Stimulated activated effector memory CD8-positive, alpha-beta T cell treated with anti-CD3 and anti-CD28 coated beads, Interleukin-12 subunit alpha, Interleukin-12 subunit beta, amount 100 ng/mL, for 72 hours (primary cell): ENCODE results near the gene RNASE4.
"Not testable (repeated sequence)": the region's sequence is repeated elsewhere in the genome, so short reads cannot be mapped to it uniquely, and the experiment has no call there.

Source experiments
- ATAC-seq: fragments of 150-1000 bp; cut with Tn5 transposase; 2 replicates; pipeline ENCODE4 v1.10.0; 2021
- DNase-seq, 2 donors: peaks; one replicate each; pipeline ENCODE4 v3.0.0; 2021 to 2022; ENCODE audit warnings: low spot score in 2 of 2
- H3K27ac Mint-ChIP-seq: one replicate; pipeline ENCODE4 v1.8.0; 2022; ENCODE audit warnings: mild to moderate bottlenecking, mixed read lengths
- H3K36me3 Mint-ChIP-seq: one replicate; pipeline ENCODE4 v1.8.0; 2022; ENCODE audit warnings: mild to moderate bottlenecking, mixed read lengths
- H3K4me1 Mint-ChIP-seq: one replicate; pipeline ENCODE4 v1.8.0; 2022; ENCODE audit warnings: mixed read lengths
- H3K4me3 Mint-ChIP-seq: one replicate; pipeline ENCODE4 v1.8.0; 2022; ENCODE audit warnings: mild to moderate bottlenecking, mixed read lengths
- H3K9me3 Mint-ChIP-seq: one replicate; pipeline ENCODE4 v1.8.0; 2022; ENCODE audit warnings: mixed read lengths

The RNASE4 gene

DNA sequence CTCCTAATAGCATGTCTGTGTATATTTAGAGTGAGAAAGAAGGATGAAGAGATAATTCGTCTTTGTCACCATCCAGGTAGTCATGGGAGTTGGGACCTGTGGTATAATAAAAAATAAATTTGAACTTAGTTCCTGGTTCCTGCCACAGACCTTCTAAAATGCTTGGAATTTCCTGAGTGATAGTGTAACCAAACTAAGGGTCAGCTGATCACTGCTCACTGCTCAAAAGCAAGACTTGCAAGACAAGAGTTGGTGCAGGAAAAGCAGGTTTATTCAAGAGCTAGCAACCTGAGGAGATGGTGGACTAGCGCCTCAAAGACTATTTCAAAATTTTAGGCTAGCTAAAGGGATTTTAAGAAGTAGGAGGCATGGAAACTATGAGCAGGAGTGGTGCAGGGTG lies 23.3 kb downstream of the RNASE4 start:
- no peaks in the 10 kb centered on the region for H3K4me1 Mint-ChIP-seq
- ATAC-seq (no peak), DNase-seq (no peak)
- H3K4me3 Mint-ChIP-seq, result no peak overlapping the region
- H3K27ac Mint-ChIP-seq, result no peak overlapping the region
- H3K9me3 Mint-ChIP-seq, result no peaks in the 10 kb centered on the region
- H3K36me3 Mint-ChIP-seq, result no peaks in the 10 kb centered on the region

DNA sequence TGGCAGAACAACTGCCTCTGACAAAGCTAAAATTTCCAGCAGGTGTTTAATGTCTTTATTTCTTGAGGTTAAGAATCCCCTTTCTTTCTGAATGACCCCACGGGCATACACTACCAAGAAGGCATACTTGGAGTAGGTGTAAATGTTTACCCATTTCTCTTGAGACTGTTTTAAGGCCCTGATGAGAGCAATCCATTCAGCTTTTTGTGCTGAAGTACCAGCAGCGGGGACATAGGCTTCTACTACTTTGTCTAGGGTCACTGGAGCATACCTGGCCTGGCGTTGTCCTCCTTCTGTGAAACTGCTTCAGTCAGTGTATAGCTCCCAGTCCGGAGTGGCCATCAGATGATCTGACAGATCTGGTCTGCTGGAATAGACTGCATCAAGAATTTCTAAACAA lies 26.9 kb downstream of the RNASE4 start:
- DNase-seq (no peak), ATAC-seq (no peak)
- no peaks in the 10 kb centered on the region for H3K36me3 Mint-ChIP-seq
- no peaks in the 10 kb centered on the region for H3K9me3 Mint-ChIP-seq
- H3K4me3 Mint-ChIP-seq, result no peak overlapping the region
- H3K4me1 Mint-ChIP-seq, result no peaks in the 10 kb centered on the region
- no peak overlapping the region for H3K27ac Mint-ChIP-seq

DNA sequence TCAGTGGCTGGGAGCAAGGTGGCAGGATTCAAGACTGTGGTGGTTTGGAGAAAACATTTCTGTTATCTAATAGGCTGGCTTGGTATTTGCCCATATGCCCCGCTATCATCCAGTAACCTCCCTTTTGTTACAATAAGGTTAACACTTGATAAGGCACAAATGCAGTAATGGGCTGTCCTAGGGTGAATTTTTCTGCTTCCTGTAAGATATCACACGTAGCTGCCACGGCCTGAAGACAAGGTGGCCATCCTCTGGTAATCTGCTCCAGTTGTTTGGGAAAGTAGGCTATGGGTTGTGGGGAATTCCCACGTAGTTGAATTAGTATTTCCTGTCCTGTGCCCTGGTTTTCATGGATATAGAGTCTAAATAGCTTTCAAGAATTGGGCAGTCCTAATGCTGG lies 27.3 kb downstream of the RNASE4 start:
- Mint-ChIP-seq H3K4me1 (no peaks in the 10 kb centered on the region), H3K27ac (no peak overlapping the region)
- no peak for ATAC-seq

DNA sequence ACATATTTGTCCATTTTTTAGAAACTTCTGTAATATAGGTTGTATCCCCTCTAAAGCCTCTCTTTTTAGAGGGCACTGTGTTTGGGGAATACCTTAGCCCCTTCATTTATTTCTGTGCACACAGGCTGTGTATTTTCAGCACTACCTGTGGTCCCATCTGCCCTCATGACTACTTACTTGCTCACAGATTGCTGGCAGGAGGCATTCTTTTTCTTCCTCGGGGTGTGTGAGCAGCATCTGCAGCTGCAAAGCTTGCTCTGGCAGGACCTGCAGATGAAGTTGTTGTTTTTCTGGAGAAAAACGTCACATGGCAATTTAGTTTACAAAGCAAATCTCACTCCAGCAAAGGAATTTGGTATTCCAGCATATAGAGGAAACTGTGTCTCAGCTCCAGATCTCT lies 28.5 kb downstream of the RNASE4 start:
- Mint-ChIP-seq H3K4me3 (no peak overlapping the region), H3K36me3 (no peaks in the 10 kb centered on the region), H3K9me3 (no peaks in the 10 kb centered on the region), H3K27ac (no peak overlapping the region), H3K4me1 (no peaks in the 10 kb centered on the region)
- DNase-seq (no peak), ATAC-seq (no peak)

More for the DNA sequence above, 27.3 kb downstream of the RNASE4 start:
- H3K36me3 Mint-ChIP-seq, result no peaks in the 10 kb centered on the region
- DNase-seq, result no peak
- H3K4me3 Mint-ChIP-seq, result no peak overlapping the region
- H3K9me3 Mint-ChIP-seq, result no peaks in the 10 kb centered on the region

DNA sequence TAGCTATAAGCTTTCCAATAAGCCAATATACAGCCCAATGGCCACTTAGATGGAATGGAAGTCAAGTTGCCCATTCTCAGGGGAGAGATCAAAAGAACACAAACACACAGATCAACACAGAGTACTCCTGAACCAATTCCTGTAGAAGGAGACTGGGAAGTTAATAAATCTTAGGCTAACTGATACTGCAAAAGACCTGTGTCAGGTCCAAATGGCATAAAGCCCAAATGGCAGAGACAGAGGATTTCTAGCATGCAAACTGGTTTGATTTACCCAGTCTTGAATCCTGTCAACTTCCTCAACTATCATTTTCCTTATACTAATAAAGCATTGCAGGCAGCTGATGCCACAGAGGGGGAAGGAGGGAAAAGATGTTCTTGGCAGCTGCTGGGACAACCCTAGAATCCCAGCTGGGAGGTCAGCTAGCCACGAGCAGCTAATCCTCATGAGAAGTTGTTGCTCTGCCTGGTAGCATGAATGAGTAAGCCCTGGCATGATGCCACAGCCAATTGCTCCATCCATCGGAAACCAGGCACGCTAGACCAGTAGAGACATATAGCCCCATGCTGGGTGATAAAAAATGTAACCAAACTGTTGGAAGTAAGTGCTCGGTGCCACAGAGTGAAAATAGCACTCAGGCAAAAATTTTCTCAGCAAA lies 30.4 kb downstream of the RNASE4 start:
- H3K36me3 Mint-ChIP-seq, result no peaks in the 10 kb centered on the region
- no peaks in the 10 kb centered on the region for H3K9me3 Mint-ChIP-seq
- H3K4me3 Mint-ChIP-seq, result no peak overlapping the region
- H3K4me1 Mint-ChIP-seq, result peaks cover 2% of the 10 kb centered on the region
- no peak for ATAC-seq
- DNase-seq, result no peak
- no peak overlapping the region for H3K27ac Mint-ChIP-seq

DNA sequence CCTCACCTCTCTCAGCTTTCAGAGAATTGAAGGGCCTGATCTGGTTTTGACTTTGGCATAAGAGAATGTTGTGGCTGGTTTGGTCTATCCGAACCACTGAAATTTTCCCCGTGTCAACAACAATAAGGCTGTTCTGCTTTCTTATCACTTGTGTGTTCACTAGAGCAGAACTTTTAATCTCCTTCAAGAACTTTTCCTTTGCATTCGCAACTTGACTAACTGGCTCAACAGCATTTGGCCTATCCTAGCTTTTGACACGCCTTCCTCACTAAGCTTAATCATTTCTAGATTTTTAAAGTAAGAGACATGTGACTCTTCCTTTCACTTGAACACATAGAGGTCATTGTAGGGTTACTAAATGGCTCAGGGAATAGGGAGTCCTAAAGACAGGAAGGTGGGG lies 35.4 kb downstream of the RNASE4 start:
- no peak for DNase-seq
- H3K4me1 Mint-ChIP-seq, result peaks cover 6% of the 10 kb centered on the region
- no peak for ATAC-seq
- H3K27ac Mint-ChIP-seq, result no peak overlapping the region
- no peaks in the 10 kb centered on the region for H3K9me3 Mint-ChIP-seq
- H3K4me3 Mint-ChIP-seq, result no peak overlapping the region
- H3K36me3 Mint-ChIP-seq, result no peaks in the 10 kb centered on the region

DNA sequence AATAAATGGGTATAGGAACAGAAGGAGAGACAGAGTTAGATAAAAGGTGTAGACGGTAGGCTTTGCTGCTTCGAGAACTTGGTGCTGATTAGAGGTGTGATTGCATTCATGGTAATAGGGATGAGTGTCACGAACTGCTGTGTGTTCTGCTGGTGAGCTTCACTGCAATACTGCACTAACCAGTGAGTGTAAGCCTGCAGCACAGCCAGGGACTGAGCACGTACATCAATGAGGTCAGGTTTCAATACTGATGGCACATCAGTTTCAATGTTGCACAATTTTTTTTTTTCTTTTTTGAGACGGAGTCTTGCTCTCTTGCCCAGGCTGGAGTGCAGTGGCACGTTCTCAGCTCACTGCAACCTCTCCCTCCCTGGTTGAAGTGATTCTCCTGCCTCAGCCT lies 36.4 kb downstream of the RNASE4 start:
- DNase-seq (no peak), ATAC-seq (peak; percentile 52)
- Mint-ChIP-seq H3K9me3 (no peaks in the 10 kb centered on the region), H3K27ac (no peak overlapping the region), H3K4me1 (peaks cover 6% of the 10 kb centered on the region), H3K4me3 (no peak overlapping the region), H3K36me3 (no peaks in the 10 kb centered on the region)

DNA sequence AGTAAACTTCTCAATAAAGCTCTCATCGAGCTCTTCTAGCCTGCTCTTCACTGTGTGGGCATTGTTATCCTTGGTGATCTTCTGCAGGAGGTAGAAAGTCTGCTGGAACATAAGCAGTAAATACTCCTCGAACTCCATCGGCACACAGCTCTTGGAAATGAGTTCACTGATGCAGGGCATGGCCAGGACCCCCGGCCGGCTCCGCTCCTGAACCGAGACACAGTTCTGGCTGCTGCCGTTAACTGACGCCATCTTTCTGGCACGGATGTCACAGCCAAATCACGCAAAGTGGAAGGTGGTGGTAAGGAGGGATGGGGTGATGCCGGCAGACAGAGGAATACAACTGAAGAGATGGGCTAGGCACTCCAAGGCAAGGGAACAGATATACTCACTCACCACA lies 37.7 kb downstream of the RNASE4 start:
- Mint-ChIP-seq H3K27ac (no peak overlapping the region), H3K36me3 (no peaks in the 10 kb centered on the region), H3K4me1 (peaks cover 6% of the 10 kb centered on the region), H3K4me3 (no peak overlapping the region), H3K9me3 (no peaks in the 10 kb centered on the region)
- ATAC-seq (no peak), DNase-seq (no peak)

DNA sequence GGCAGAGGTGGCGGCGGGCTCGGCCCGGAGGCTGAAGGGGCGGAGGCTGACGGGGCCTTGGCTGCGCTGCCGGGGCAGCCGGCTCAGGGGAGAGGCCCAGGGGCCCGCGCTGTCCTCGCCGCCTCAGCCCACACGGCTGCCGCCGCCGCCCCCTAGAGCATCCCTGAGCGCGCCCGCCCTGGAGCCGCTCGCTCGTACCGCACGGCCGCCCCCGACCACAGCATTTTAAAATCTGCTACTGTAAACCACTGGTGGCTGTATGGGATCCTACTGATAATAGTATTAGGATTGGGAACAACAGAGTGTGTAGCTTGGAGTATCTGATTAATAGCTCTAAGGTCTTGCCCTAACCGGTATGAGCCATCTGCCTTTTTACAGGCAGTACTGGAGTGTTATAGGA lies 39.1 kb downstream of the RNASE4 start:
- Mint-ChIP-seq H3K9me3 (no peaks in the 10 kb centered on the region), H3K4me1 (peaks cover 6% of the 10 kb centered on the region), H3K4me3 (no peak overlapping the region), H3K36me3 (no peaks in the 10 kb centered on the region), H3K27ac (no peak overlapping the region)
- no peak for DNase-seq
- ATAC-seq, result peak; percentile 58

DNA sequence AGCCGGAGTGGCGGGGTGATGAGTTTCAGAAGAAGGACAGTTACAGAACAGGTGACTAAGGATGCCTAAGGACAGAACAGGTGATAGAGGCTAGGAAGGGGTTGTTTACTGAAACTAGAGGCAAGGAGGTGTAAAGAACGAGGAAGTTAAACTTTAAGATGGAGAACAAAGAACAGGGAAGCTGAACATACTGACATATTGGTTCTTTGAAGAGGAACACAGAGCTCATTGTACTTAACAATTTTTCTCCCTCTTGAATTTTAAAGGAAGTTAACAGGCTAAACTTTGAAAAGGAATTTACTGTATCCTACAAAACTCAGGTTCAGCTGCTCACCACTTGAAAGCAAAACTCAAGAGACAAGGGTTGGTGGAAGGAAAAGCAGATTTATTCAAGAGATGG lies 41.8 kb downstream of the RNASE4 start:
- H3K27ac Mint-ChIP-seq, DNase-seq, H3K36me3 Mint-ChIP-seq, H3K4me3 Mint-ChIP-seq, ATAC-seq, H3K4me1 Mint-ChIP-seq, H3K9me3 Mint-ChIP-seq: not testable (repeated sequence)

DNA sequence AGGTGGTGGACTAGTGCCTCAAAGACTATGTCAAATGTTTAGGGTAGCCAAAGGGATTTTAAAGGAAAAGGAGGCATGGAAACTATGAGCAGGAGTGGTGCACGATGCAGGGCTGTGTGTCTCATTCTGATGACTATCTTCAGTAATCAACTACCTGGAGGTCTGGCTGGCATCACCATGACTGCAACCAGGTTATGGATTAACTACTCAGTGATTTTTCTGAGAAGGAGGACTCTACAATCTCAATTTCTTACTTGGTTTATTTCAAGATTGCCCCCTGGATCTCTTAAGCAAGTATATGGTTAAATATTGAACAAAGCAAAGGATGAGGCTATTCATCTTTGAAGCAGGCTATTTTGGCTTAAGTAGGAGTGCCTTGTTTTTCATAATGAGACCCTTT lies 42.2 kb downstream of the RNASE4 start:
- H3K27ac Mint-ChIP-seq, result no peak overlapping the region
- no peak for ATAC-seq
- DNase-seq, result no peak
- no peaks in the 10 kb centered on the region for H3K9me3 Mint-ChIP-seq
- no peaks in the 10 kb centered on the region for H3K36me3 Mint-ChIP-seq
- no peak overlapping the region for H3K4me3 Mint-ChIP-seq
- no peaks in the 10 kb centered on the region for H3K4me1 Mint-ChIP-seq

DNA sequence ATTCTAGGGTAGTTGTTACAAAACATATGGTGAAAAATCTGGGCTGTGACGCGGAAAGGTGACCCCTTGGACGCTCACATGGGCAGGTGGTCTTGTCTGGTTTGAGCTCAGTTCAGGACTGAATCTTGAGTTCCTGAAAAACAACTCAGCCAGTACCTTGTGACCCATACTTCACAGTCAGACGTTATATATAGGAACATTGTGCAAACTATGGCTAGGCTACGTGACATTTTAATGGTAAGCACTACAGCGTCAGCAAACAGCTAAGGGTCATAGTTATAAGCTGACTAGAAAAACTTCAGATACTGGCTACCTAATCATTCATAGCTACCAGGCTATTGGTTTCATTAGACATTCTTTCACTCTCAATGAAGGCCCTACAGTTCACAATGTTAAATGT lies 46.5 kb downstream of the RNASE4 start:
- H3K4me1 Mint-ChIP-seq, result no peaks in the 10 kb centered on the region
- DNase-seq, result no peak
- no peak overlapping the region for H3K27ac Mint-ChIP-seq
- H3K36me3 Mint-ChIP-seq, result no peaks in the 10 kb centered on the region
- ATAC-seq, result no peak
- no peaks in the 10 kb centered on the region for H3K9me3 Mint-ChIP-seq
- no peak overlapping the region for H3K4me3 Mint-ChIP-seq

DNA sequence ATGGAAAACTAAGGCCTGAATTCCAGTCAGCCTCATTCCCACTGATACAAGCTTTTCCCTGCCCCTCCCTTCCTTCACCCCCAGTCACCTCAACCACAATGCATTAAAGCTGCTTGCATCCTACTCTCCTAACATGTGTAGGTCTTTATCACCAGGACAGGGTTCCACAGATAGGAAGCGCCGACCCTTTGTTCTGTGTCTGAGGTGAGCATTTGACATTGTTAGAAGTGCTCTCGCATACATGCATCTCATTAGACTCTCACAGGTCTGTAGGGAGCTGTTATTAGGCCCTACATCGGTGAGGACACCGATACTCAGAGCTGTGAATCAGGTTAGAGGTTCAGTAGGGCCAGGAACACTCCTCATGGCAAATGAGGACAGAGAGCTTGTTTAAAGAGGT lies 48.1 kb downstream of the RNASE4 start:
- no peaks in the 10 kb centered on the region for H3K9me3 Mint-ChIP-seq

DNA sequence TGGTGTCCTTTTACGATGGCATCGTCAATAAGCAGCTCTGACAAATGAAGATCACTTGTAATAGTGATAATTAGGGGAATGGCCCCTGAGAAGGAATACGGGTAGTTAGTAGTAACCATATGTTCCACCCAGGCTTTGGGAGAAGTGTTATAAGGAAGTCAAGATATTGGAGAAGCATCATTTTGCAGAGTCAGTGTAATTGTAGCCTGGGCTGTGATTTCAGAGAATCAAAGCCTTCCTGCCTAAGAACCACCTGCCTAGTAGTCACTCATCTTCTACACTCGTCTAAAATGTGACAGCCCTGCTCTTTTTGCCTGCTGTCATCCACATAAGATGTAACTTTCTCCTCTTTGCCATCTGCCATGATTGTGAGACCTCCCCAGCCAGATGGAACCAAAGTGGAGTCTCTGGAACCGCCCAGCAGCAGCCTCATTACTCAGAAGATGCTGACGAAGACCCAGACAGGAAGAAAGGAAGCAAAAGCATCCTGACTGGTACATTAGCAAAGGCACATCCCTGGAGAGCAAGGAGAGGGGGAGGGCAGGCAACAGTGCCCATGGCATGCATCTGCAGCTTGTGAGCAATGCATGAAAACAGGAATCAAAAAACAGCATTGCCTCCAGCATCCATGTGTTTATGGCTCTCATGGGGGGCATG lies 48.7 kb downstream of the RNASE4 start:
- no peak for DNase-seq

More for the DNA sequence above, 48.1 kb downstream of the RNASE4 start:
- H3K36me3 Mint-ChIP-seq, result no peaks in the 10 kb centered on the region
- H3K4me3 Mint-ChIP-seq, result no peak overlapping the region
- no peak overlapping the region for H3K27ac Mint-ChIP-seq
- no peak for DNase-seq
- no peak for ATAC-seq
- H3K4me1 Mint-ChIP-seq, result no peaks in the 10 kb centered on the region

DNA sequence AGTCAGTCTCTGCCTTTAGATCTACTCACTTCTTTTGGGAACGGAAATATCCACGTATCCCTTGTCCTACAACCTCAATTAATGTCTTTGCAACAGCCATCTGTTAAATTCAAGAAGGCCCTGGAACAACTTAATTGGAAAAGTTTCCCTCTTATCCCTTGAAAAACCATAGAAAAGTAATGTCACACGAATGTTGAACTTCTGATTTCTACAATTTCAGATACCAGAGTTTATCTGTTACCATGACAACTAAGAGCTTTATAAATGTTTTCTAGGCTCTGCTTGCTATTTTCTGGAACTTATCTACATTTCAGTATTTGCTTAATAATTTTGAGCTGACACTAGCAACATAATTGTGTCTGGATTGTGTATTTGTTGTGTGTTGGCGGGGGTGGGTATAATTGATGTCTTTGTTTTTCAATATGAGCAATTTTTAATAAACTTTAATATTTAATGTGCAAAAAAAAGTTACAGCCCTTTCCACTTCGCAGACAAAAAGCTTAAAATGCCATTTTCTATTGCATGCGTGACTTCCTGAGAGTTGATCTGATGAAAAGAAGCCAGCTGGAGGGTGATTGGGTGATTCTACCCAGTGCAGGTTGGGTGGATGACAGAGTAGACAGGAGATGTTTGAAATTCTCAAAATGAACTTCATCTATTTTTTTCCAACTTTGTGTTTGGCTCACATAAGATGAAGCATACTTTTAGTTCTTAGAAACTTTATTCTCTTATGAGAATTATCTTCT lies 49.5 kb downstream of the RNASE4 start:
- no peak overlapping the region for H3K27ac Mint-ChIP-seq
- no peak for ATAC-seq

More for the DNA sequence above, 48.7 kb downstream of the RNASE4 start:
- H3K4me3 Mint-ChIP-seq, result no peak overlapping the region
- H3K27ac Mint-ChIP-seq, result no peak overlapping the region
- H3K4me1 Mint-ChIP-seq, result no peaks in the 10 kb centered on the region
- no peaks in the 10 kb centered on the region for H3K36me3 Mint-ChIP-seq
- no peaks in the 10 kb centered on the region for H3K9me3 Mint-ChIP-seq
- ATAC-seq, result no peak

DNA sequence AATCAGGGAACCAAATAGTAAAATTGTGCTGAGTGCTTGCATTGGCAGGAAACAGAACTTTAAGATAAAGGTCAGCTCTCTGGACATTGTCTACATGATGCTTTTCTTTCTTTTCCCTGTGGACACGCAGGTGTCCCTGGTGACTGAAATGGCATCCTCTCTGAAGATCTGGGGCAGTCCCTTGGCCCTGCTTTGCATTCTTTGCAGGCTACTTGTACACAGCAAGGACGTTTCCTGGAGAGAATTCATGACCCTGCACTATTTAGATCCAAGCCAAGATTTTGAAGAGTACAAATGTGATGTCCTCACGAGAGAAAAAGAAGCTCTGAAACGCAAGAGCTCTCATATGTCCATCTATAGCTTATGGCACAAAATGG lies 50.1 kb downstream of the RNASE4 start:
- Mint-ChIP-seq H3K4me1 (no peaks in the 10 kb centered on the region), H3K27ac (no peak overlapping the region), H3K36me3 (no peaks in the 10 kb centered on the region), H3K4me3 (no peak overlapping the region), H3K9me3 (no peaks in the 10 kb centered on the region)
- ATAC-seq (no peak), DNase-seq (no peak)

More for the DNA sequence above, 49.5 kb downstream of the RNASE4 start:
- Mint-ChIP-seq H3K4me1 (no peaks in the 10 kb centered on the region), H3K9me3 (no peaks in the 10 kb centered on the region), H3K36me3 (no peaks in the 10 kb centered on the region), H3K4me3 (no peak overlapping the region)
- no peak for DNase-seq
